Measurements from ENCODE around the gene FLT3.
"Not testable (repeated sequence)": the region's sequence is repeated elsewhere in the genome, so short reads cannot be mapped to it uniquely, and the experiment has no call there.

Gene FLT3

GRCh38 chr13:28100150-28101121, at the start of gene FLT3:
FLT3 (minus strand) TSS chr13:28100576; CDS start chr13:28100510, 66 bp downstream.
- no peak for DNase-seq (ENCODE audit: low read depth, low spot score)

- no peak for DNase-seq (ENCODE audit: low read depth, low spot score)
These were observed 47.1 kb upstream of the FLT3 start for GRCh38 chr13:28147495-28147894.

DNA sequence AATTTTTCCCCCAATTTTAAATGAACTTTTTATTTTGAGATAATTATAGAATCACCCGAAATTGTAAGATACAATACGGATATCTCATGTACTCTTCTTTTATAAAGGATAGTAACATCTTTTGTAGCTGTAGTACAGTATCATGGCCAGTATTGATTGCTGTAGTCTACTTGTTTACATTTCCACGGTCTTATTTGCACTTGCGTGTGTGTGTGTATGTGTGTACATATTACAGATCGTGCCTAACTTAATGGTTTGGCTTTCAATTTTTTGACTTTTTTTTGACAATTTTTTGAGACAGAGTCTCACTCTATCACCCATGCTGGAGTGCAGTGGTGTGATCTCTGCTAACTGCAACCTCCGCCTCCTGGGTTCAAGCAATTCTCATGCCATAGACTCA, 44.7 kb upstream of the FLT3 start:
- no peak for DNase-seq (ENCODE audit: low read depth, low spot score)

DNA sequence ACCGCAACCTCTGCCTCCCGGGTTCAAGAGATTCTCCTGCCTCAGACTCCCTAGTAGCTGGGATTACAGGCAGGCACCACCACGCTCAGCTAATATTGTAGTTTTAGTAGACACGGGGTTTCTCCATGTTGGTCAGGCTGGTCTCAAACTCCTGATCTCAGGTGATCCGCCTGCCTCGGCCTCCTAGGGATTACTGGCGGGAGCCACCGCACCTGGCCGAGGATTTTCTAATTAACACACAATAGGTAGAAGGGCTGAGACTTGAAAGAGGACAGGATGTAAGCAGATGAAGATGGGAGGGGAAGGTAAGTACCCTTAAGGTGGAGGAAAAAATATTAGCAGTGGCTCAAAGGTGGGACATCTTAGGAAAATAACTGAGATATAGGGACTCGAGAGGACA, 41.2 kb upstream of the FLT3 start:
- DNase-seq (ENCODE audit: low read depth, low spot score), result not testable (repeated sequence)

- no peak for DNase-seq (ENCODE audit: low read depth, low spot score)
These were observed 40.2 kb upstream of the FLT3 start for GRCh38 chr13:28140433-28141125.

DNA sequence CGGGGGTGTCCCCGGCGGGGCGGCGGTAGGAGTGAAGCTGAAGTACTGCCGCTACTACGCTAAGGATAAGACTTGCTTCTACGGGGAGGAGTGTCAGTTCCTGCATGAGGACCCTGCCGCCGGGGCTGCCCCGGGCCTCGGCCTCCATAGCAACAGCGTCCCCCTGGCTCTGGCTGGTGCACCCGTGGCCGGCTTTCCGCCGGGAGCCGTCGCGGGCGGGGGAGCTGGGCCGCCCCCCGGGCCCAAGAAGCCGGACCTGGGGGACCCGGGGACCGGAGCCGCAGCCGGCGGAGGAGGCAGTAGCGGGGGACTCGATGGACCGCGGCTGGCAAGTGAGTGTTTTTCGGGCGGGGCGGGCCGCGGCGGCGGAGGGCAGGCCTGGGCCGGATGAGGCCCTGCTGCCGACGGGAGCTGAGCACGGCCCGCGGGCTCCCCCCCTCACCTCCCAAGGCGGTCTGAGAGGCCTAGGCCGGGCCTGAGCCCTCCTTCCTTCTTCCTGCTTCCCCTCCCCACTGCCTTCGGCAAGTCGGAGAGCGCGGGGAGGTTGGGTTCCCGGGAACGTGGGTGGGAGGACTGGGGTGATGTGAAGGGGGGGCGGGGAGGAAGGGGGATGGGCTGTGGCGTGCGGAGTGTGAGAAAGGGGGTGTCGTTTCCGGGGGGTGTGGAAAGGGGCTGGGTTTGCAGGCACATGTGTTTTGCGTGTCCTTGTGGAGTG, 38.5 kb upstream of the FLT3 start:
- DNase-seq (ENCODE audit: low read depth, low spot score), result peak; percentile 47

DNA sequence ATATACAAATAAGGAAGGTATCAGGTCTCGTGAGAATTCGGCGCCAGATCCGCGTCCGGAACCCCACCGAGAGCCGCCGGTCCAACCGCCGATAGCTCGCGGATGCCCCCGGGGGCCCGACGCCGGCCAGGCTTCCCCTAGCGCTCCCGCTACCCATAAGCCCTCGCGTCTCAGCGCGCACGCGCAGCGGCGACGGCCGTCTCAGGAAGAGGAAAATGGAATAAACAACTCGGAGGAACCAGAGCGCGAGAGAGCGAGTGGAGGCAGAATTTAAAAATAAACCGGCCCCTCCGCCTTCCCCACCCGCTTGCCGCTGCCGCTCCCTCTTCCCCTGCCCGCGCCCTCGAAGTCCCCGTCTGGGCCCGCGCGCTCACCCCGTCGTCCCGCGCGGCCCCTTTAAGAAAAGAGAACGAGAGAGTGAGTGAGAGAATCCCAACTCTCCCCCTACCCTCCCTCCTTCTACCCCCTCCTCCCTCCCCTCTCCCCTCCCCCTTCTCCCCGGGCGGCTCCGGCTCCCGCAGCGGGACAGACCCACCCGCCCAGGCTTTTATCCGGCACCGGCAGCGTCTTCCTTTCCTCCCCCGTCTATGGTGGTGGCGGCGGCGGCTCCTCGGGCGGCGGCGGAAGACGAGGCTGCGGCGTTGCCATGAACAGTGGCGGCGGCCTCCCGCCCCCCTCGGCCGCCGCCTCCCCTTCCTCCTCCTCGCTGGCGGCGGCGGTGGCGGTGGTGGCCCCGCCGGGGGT, 37.8 kb upstream of the FLT3 start, which contains the start of gene PAN3:
TSS of gene PAN3 (plus strand) at position 534 of the 744 bp plus-strand sequence. CDS start at position 647, 113 bp downstream.
- peak; percentile 84 for DNase-seq (ENCODE audit: low read depth, low spot score)

GRCh38 chr13:28137596-28137995, 37.2 kb upstream of the FLT3 start:
- DNase-seq (ENCODE audit: low read depth, low spot score), result no peak

GRCh38 chr13:28136916-28137315, 36.5 kb upstream of the FLT3 start:
- DNase-seq (ENCODE audit: low read depth, low spot score), result no peak

DNA sequence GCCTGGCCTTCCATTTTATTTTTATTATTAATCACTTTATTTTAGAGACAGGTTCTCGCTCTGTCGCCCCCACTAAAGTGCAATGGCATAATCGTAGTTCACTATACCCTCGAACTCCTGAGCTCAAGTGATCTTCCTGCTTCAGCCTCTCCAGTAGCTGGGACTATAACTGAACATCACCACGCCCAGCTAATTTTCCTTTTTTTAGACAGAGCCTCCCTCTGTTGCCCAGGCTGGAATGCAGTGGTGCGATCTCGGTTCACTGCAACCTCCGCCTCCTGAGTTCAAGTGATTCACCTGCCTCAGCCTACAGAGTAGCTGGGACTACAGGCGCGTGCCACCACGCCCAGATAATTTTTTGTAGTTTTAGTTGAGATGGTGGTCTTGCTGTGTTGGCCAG, 31.3 kb upstream of the FLT3 start:
- DNase-seq (ENCODE audit: low read depth, low spot score), result no peak

- no peak for DNase-seq (ENCODE audit: low read depth, low spot score)
These were observed 29.7 kb upstream of the FLT3 start for GRCh38 chr13:28129911-28130693.

GRCh38 chr13:28128926-28129325, 28.6 kb upstream of the FLT3 start:
- no peak for DNase-seq (ENCODE audit: low read depth, low spot score)

GRCh38 chr13:28128030-28128429, 27.7 kb upstream of the FLT3 start:
- DNase-seq (ENCODE audit: low read depth, low spot score), result no peak

DNA sequence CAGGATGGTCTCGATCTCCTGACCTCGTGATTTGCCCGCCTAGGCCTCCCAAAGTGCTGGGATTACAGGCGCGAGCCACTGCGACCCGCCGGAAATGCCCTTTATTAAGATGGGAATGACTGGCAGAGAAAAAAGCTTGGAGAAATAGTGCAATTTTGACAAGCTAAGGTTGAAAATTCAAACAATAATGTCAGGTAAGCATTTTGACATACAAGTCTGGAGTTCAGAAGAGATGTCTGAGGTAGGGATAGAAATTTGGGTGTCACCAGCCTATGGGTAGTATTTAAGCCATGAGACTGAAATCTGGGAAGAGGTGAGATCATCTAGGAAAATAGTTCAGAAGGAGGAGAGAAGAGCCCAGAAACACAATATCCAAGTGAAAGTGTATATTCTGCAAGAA, 20.8 kb upstream of the FLT3 start:
- no peak for DNase-seq (ENCODE audit: low read depth, low spot score)

DNA sequence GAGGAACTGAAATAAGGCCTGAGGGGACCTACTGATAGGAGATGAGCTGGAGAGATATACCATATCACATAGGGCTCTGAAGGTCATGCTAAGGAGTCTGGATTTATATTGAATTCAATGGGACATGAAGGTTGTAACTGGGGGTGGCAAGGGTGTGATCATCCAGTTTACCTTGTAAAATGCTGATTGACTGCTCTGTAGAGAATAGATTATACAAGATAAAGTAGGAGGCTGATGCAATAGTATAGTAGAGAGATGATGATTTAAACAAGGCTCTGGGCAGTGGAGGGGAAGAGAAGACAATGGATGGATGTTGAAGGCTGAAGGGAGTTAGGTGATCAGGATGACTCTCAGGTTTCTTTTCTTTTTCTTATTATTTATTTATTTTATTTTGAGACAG, 19.9 kb upstream of the FLT3 start:
- DNase-seq (ENCODE audit: low read depth, low spot score), result no peak

DNA sequence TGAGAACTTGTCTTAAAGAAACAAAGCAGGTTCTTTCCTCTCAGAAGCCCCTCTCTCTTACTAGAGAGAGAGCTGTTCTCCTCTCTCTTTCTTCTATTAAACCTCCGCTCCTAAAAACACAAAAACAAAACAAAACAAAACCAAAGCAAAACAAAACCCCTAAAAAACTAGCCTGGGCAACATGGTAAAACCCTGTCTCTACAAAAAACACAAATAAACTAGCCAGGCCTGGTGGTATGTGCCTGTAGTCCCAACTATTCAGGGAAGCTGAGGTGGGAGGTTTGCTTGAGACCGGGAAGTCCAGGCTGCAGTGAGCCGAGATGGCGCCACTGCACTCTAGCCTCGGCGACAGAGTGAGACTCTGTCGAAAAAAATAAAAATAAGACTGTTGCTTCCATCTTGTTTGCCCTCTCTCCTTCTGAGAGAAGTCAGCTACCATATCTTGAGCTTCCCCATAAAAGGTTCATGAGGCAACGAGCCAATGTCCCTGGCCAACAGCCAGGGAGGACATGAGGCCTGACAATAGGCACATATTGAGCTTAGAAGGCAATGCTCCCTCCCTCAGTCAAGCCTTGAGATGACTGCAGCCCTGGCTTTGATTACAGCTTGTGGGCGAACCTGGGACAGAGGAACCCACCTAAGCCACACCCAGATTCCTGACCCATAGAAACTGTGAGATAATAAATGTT, 17.5 kb upstream of the FLT3 start:
- DNase-seq (ENCODE audit: low read depth, low spot score), result no peak

GRCh38 chr13:28116736-28117135, 16.4 kb upstream of the FLT3 start:
- DNase-seq (ENCODE audit: low read depth, low spot score), result no peak

- no peak for DNase-seq (ENCODE audit: low read depth, low spot score)
These were observed 10.0 kb upstream of the FLT3 start for GRCh38 chr13:28110414-28110813.

DNA sequence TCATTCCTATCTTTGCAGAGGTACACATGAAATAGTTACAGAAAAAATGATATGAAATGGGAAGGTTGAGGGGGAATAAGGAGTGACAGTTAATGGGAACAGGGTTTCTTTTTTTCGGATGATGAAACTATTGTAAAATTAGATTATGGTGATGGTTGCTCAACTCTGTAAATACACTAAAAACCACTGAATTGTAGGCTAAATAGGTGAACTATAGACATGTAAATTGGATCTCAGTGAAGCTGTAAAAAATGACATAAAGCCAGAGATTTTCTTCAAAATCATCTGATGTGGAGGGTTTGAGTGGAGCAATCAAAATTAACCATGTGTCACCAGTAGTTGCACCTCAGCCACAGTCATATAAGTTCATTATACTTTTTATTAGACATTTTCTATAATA, 6.6 kb upstream of the FLT3 start:
- DNase-seq (ENCODE audit: low read depth, low spot score), result no peak

DNA sequence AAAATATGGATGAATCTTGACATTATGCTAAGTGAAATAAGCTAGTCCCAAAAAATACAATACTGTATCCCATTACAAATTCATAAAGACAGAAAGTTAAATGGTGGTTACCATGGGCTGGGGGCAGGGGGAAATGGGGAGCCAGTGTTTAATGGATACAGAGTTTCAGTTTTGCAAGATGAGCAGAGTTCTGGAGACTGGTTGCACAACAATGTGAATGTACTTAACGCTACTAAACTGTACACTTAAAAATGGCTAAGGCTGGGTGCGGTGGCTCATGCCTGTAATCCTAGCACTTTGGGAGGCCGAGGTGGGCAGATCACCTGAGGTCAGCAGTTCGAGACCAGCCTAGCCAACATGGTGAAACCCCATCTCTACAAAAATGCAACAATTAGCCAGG, 1.5 kb upstream of the FLT3 start:
- DNase-seq (ENCODE audit: low read depth, low spot score), result not testable (repeated sequence)
